H9 (cell line): ENCODE data around the gene SETBP1. TPM values are rescaled to one million over a fixed set of nuclear protein-coding genes. Genes with fewer than 3 reads are reported as not detected.

Experiments used
- DNase-seq: peaks from one replicate; pipeline ENCODE4 v3.0.0-alpha.2; 2017
- H2AFZ ChIP-seq: one replicate; pipeline ENCODE4 v1.6.1; 2013; ENCODE audit warnings: mild to moderate bottlenecking, low read length, control low read depth, moderate library complexity
- H2AK5ac ChIP-seq: 2 replicates; pipeline ENCODE4 v1.6.1; 2013; ENCODE audit warnings: low read length, control low read depth, mixed read lengths; ENCODE audit not compliant: insufficient read length
- H2BK120ac ChIP-seq: one replicate; pipeline ENCODE4 v1.6.1; 2013; ENCODE audit warnings: low read depth, mild to moderate bottlenecking, low read length, control low read depth, inconsistent platforms; ENCODE audit not compliant: poor library complexity, severe bottlenecking
- H2BK12ac ChIP-seq: 2 replicates; pipeline ENCODE4 v1.6.1; 2013; ENCODE audit warnings: low read length, control low read depth, mixed read lengths, low read depth; ENCODE audit not compliant: insufficient read length
- H2BK15ac ChIP-seq: 2 replicates; pipeline ENCODE4 v1.6.1; 2013; ENCODE audit warnings: low read depth, low read length, control low read depth
- H2BK20ac ChIP-seq: one replicate; pipeline ENCODE4 v1.6.1; 2013; ENCODE audit warnings: low read depth, mild to moderate bottlenecking, low read length, control low read depth, inconsistent platforms; ENCODE audit not compliant: poor library complexity, severe bottlenecking
- H2BK5ac ChIP-seq: 2 replicates; pipeline ENCODE4 v1.6.1; 2013; ENCODE audit warnings: low read length, control low read depth, mixed read lengths; ENCODE audit not compliant: insufficient read length
- H3K14ac ChIP-seq: 2 replicates; pipeline ENCODE4 v1.6.1; 2013; ENCODE audit warnings: low read length, control low read depth; ENCODE audit not compliant: insufficient read depth
- H3K18ac ChIP-seq: 2 replicates; pipeline ENCODE4 v1.6.1; 2013; ENCODE audit warnings: low read depth, mild to moderate bottlenecking, mixed read lengths, low read length, control low read depth; ENCODE audit not compliant: insufficient read length
- H3K23ac ChIP-seq: 2 replicates; pipeline ENCODE4 v1.6.1; 2013; ENCODE audit warnings: low read length, control low read depth, mixed read lengths, low read depth; ENCODE audit not compliant: insufficient read length
- H3K23me2 ChIP-seq: 2 replicates; pipeline ENCODE4 v1.6.1; 2013; ENCODE audit warnings: low read depth, mild to moderate bottlenecking, mixed read lengths, low read length, control low read depth; ENCODE audit not compliant: insufficient read length, poor library complexity, severe bottlenecking
- H3K27ac ChIP-seq: 2 replicates; pipeline ENCODE4 v1.5.1; 2013; ENCODE audit warnings: low read length, control low read depth, mixed read lengths, low read depth; ENCODE audit not compliant: insufficient read length
- H3K27me3 ChIP-seq: 2 replicates; pipeline ENCODE4 v1.6.1; 2013; ENCODE audit warnings: low read length, control low read depth, inconsistent platforms; ENCODE audit not compliant: insufficient read depth
- H3K4ac ChIP-seq: 2 replicates; pipeline ENCODE4 v1.6.1; 2013; ENCODE audit warnings: low read depth, mild to moderate bottlenecking, control low read depth, inconsistent platforms, low read length, moderate library complexity
- H3K4me1 ChIP-seq: 2 replicates; pipeline ENCODE4 v1.6.1; 2013; ENCODE audit warnings: low read length, control low read depth, inconsistent platforms; ENCODE audit not compliant: insufficient read depth
- H3K4me2 ChIP-seq: 2 replicates; pipeline ENCODE4 v1.6.1; 2013; ENCODE audit warnings: low read length, control low read depth, mixed read lengths; ENCODE audit not compliant: insufficient read length, insufficient read depth
- H3K56ac ChIP-seq: 2 replicates; pipeline ENCODE4 v1.6.1; 2013; ENCODE audit warnings: low read depth, mild to moderate bottlenecking, mixed read lengths, low read length, control low read depth; ENCODE audit not compliant: insufficient read length
- H3K79me1 ChIP-seq: 2 replicates; pipeline ENCODE4 v1.6.1; 2013; ENCODE audit warnings: low read depth, mild to moderate bottlenecking, moderate library complexity, low read length, control low read depth, inconsistent platforms; ENCODE audit not compliant: insufficient read depth, poor library complexity, severe bottlenecking
- H3K79me2 ChIP-seq: 2 replicates; pipeline ENCODE4 v1.6.1; 2013; ENCODE audit warnings: low read length, control low read depth, inconsistent platforms; ENCODE audit not compliant: insufficient read depth
- H3K9ac ChIP-seq: 2 replicates; pipeline ENCODE4 v1.6.1; 2013; ENCODE audit warnings: low read length, control low read depth, mixed read lengths; ENCODE audit not compliant: insufficient read length; ENCODE audit errors: extremely low read depth
- H3K9me3 ChIP-seq: one replicate; pipeline ENCODE4 v1.6.1; 2013; ENCODE audit warnings: low read depth, low read length, inconsistent platforms; ENCODE audit not compliant: control insufficient read depth
- H3T11ph ChIP-seq: one replicate; pipeline ENCODE4 v1.6.1; 2013; ENCODE audit warnings: mild to moderate bottlenecking, low read length, control low read depth, inconsistent platforms
- H4K20me1 ChIP-seq: one replicate; pipeline ENCODE4 v1.6.1; 2013; ENCODE audit not compliant: control insufficient read depth, insufficient read length, insufficient read depth
- H4K5ac ChIP-seq: 2 replicates; pipeline ENCODE4 v1.6.1; 2013; ENCODE audit warnings: low read depth, mild to moderate bottlenecking, mixed read lengths, low read length, control low read depth; ENCODE audit not compliant: insufficient read length
- H4K8ac ChIP-seq: replicated peaks from 2 replicates; pipeline ENCODE4 v1.6.1; 2013; ENCODE audit warnings: low read length, control low read depth, mixed read lengths, low read depth; ENCODE audit not compliant: insufficient read length
- H4K91ac ChIP-seq: 2 replicates; pipeline ENCODE4 v1.6.1; 2013; ENCODE audit warnings: low read depth, mild to moderate bottlenecking, moderate library complexity, mixed read lengths, low read length, control low read depth; ENCODE audit not compliant: insufficient read length
- H3K27ac Mint-ChIP-seq, 3 experiments: 2 replicates in 2 of 3; 3 replicates in 1 of 3; pipeline ENCODE4 v1.8.0; 2020 to 2021; ENCODE audit warnings: mixed read lengths in 3 of 3, mild to moderate bottlenecking in 1 of 3, moderate library complexity in 1 of 3
- H3K27me3 Mint-ChIP-seq: 2 replicates; pipeline ENCODE4 v1.8.0; 2021; ENCODE audit warnings: low read depth, mild to moderate bottlenecking, moderate library complexity, mixed read lengths
- H3K36me3 Mint-ChIP-seq, 3 experiments: 2 replicates in 2 of 3; 3 replicates in 1 of 3; pipeline ENCODE4 v1.8.0; 2020 to 2021; ENCODE audit warnings: low read depth in 3 of 3, mixed read lengths in 3 of 3; ENCODE audit not compliant: insufficient read depth in 1 of 3
- H3K4me1 Mint-ChIP-seq, 2 experiments: 2 replicates each; pipeline ENCODE4 v1.8.0; 2020; ENCODE audit warnings: mixed read lengths in 2 of 2
- H3K4me3 Mint-ChIP-seq, 2 experiments: 2 replicates in 1 of 2; 3 replicates in 1 of 2; pipeline ENCODE4 v1.8.0; 2020 to 2021; ENCODE audit warnings: mild to moderate bottlenecking in 2 of 2, mixed read lengths in 2 of 2, moderate library complexity in 1 of 2
- H3K9me3 Mint-ChIP-seq, 2 experiments: 2 replicates in 1 of 2; 3 replicates in 1 of 2; pipeline ENCODE4 v1.8.0; 2020; ENCODE audit warnings: mild to moderate bottlenecking in 2 of 2, mixed read lengths in 2 of 2, moderate library complexity in 1 of 2
- CTCF ChIP-seq: fragments of 200-600 bp; sonication (generic); conservative IDR thresholded peaks from 3 replicates; pipeline ENCODE4 v1.8.0; 2021; ENCODE audit warnings: antibody characterized with exemption, mild to moderate bottlenecking
- WGBS: extraction: QIAGEN DNeasy Blood & Tissue Kit; methylation state at CpG from one replicate; pipeline ENCODE4 v1.1.7; 2013; ENCODE audit warnings: missing lambda C conversion rate, low lambda C conversion rate, mixed read lengths; ENCODE audit not compliant: insufficient read length; ENCODE audit errors: extremely low coverage; 5-methylcytosine and 5-hydroxymethylcytosine counted together
- total RNA-seq: library from RNA; stranded (reverse); gene quantifications from 2 replicates; pipeline ENCODE4 v1.2.1, GENCODE V29; 2021

The SETBP1 gene
- total RNA-seq, 1 experiment from 2014 or later = 4.6 TPM

GRCh38 chr18:44638034-44638540 lies 42.6 kb upstream of the SETBP1 start:
- Histone ChIP-seq H3K9ac (no peak overlapping the region), H3K79me2 (no peaks in the 10 kb centered on the region), H2BK15ac (no peak overlapping the region), H3K9me3 (no peaks in the 10 kb centered on the region), H3K79me1 (no peaks in the 10 kb centered on the region), H2AFZ (no peak overlapping the region), H3K56ac (no peak overlapping the region), H2BK120ac (no peak overlapping the region), H3K23me2 (no peaks in the 10 kb centered on the region), H3K18ac (no peak overlapping the region), H3K27me3 (no peaks in the 10 kb centered on the region), H2BK12ac (no peak overlapping the region), H3K4me1 (no peaks in the 10 kb centered on the region), H4K91ac (no peak overlapping the region), H3K4me2 (no peak overlapping the region), H4K5ac (no peak overlapping the region), H2BK20ac (no peak overlapping the region), H4K20me1 (no peaks in the 10 kb centered on the region), H3T11ph (no peak overlapping the region), H4K8ac (no peak overlapping the region), H2AK5ac (no peak overlapping the region), H3K27ac (no peak overlapping the region), H3K23ac (no peak overlapping the region), H3K14ac (no peak overlapping the region), H3K4ac (no peak overlapping the region), H2BK5ac (no peak overlapping the region)
- Mint-ChIP-seq H3K4me1 (0 out of 4 replicates have a peak, but pooled peaks cover 0 to 5% of the 10 kb centered on the region in 2 experiments), H3K27ac (no peak overlapping the region), H3K4me3 (no peak overlapping the region), H3K36me3 (no peaks in the 10 kb centered on the region), H3K27me3 (no peaks in the 10 kb centered on the region; the same call in 1 of the 2 replicates), H3K9me3 (no peaks in the 10 kb centered on the region)
- no peak for TF ChIP-seq CTCF
- WGBS = no CpG with 5 or more reads among the region's 4 CpGs
- DNase-seq = no peak
